WTC11 (cell line): ENCODE measurements around the gene JCAD. TPM values are rescaled to one million over a fixed set of nuclear protein-coding genes. Genes with fewer than 3 reads are reported as not detected.

Source experiments
- ATAC-seq: fragments of 200-7000 bp; cut with Tn5 transposase; 2 replicates; pipeline ENCODE4 v1.10.0; 2021; ENCODE audit warnings: mild to moderate bottlenecking, moderate library complexity
- CTCF ChIA-PET: fragments of 300-600 bp; sonication (Branson Sonifier 250); formaldehyde crosslinking; loops from one replicate; lab custom pipeline; 2021; ENCODE audit warnings: antibody characterized with exemption; lab: Charles Lee
- POLR2A ChIA-PET: fragments of 350-600 bp; sonication (Branson Sonifier 250); formaldehyde crosslinking; loops from one replicate; lab custom pipeline; 2021; ENCODE audit warnings: antibody characterized with exemption; lab: Charles Lee
- DNase-seq: peaks from one replicate; pipeline ENCODE4 v3.0.0; 2021; ENCODE audit warnings: low spot score
- H3K27ac Mint-ChIP-seq: 2 replicates; pipeline ENCODE4 v1.8.0; 2021; ENCODE audit warnings: mixed read lengths
- H3K27me3 Mint-ChIP-seq: 2 replicates; pipeline ENCODE4 v1.8.0; 2021; ENCODE audit warnings: low read depth, mild to moderate bottlenecking, moderate library complexity, mixed read lengths
- H3K36me3 Mint-ChIP-seq: 2 replicates; pipeline ENCODE4 v1.8.0; 2021; ENCODE audit warnings: mixed read lengths
- H3K4me1 Mint-ChIP-seq: 2 replicates; pipeline ENCODE4 v1.8.0; 2022; ENCODE audit warnings: mixed read lengths
- H3K4me3 Mint-ChIP-seq: 2 replicates; pipeline ENCODE4 v1.8.0; 2021; ENCODE audit warnings: mild to moderate bottlenecking, moderate library complexity, mixed read lengths
- H3K9me3 Mint-ChIP-seq: 2 replicates; pipeline ENCODE4 v1.8.0; 2021; ENCODE audit warnings: mixed read lengths
- ETV6 ChIP-seq: sonication (generic); formaldehyde crosslinking; IDR thresholded peaks from 2 replicates; pipeline ENCODE4 v1.8.1; 2022; ENCODE audit warnings: mild to moderate bottlenecking, missing genetic modification reagents
- GABPB1 ChIP-seq: sonication (generic); formaldehyde crosslinking; IDR thresholded peaks from 2 replicates; pipeline ENCODE4 v1.8.1; 2023; ENCODE audit warnings: mild to moderate bottlenecking, missing genetic modification reagents
- GRHL2 ChIP-seq: fragments of 250-450 bp; sonication (Bioruptor Pico); IDR thresholded peaks from 2 replicates; pipeline ENCODE4 v1.8.0; 2022; ENCODE audit warnings: mild to moderate bottlenecking, moderate library complexity; ENCODE audit not compliant: insufficient replicate concordance, severe bottlenecking
- JUN ChIP-seq: sonication (generic); formaldehyde crosslinking; IDR thresholded peaks from 2 replicates; pipeline ENCODE4 v1.8.0; 2023; ENCODE audit warnings: mild to moderate bottlenecking, missing genetic modification reagents
- MXD4 ChIP-seq: fragments of 250-450 bp; sonication (Bioruptor Pico); IDR thresholded peaks from 2 replicates; pipeline ENCODE4 v1.8.0; 2021; ENCODE audit warnings: mild to moderate bottlenecking, moderate library complexity, borderline replicate concordance
- NR3C1 ChIP-seq: sonication (generic); formaldehyde crosslinking; conservative IDR thresholded peaks from 2 replicates; pipeline ENCODE4 v1.8.1; 2023; ENCODE audit warnings: low read depth, mild to moderate bottlenecking, missing genetic modification reagents
- OVOL2 ChIP-seq: fragments of 250-450 bp; sonication (Bioruptor Pico); IDR thresholded peaks from 2 replicates; pipeline ENCODE4 v1.9.0; 2021; ENCODE audit warnings: mild to moderate bottlenecking, borderline replicate concordance
- PRRX2 ChIP-seq: fragments of 250-450 bp; sonication (Bioruptor Pico); IDR thresholded peaks from 2 replicates; pipeline ENCODE4 v1.8.0; 2021; ENCODE audit warnings: mild to moderate bottlenecking
- RELA ChIP-seq: sonication (generic); formaldehyde crosslinking; IDR thresholded peaks from 2 replicates; pipeline ENCODE4 v1.8.1; 2022; ENCODE audit warnings: missing genetic modification reagents, mild to moderate bottlenecking, borderline replicate concordance
- TEAD1 ChIP-seq: sonication (generic); formaldehyde crosslinking; IDR thresholded peaks from 2 replicates; pipeline ENCODE4 v1.8.0; 2022; ENCODE audit warnings: mild to moderate bottlenecking, missing genetic modification reagents
- ZNF263 ChIP-seq: sonication (generic); formaldehyde crosslinking; IDR thresholded peaks from 2 replicates; pipeline ENCODE4 v1.8.1; 2022; ENCODE audit warnings: low read depth, mild to moderate bottlenecking, moderate library complexity, missing genetic modification reagents
- total RNA-seq: library from RNA; stranded (reverse); gene quantifications from 3 replicates; pipeline ENCODE4 v1.2.3, GENCODE V29; 2021
- TF ChIP-seq, protein P1 (sequence below): fragments of 250-450 bp; sonication (Bioruptor Pico); conservative IDR thresholded peaks from 2 replicates; pipeline ENCODE4 v1.9.0; 2021; ENCODE audit warnings: mild to moderate bottlenecking
- TF ChIP-seq, protein P2 (sequence below): sonication (generic); formaldehyde crosslinking; IDR thresholded peaks from 2 replicates; pipeline ENCODE4 v1.8.0; 2022; ENCODE audit warnings: missing genetic modification reagents

The JCAD gene
- total RNA-seq, 1 experiment from 2014 or later, result 1.8 TPM

DNA sequence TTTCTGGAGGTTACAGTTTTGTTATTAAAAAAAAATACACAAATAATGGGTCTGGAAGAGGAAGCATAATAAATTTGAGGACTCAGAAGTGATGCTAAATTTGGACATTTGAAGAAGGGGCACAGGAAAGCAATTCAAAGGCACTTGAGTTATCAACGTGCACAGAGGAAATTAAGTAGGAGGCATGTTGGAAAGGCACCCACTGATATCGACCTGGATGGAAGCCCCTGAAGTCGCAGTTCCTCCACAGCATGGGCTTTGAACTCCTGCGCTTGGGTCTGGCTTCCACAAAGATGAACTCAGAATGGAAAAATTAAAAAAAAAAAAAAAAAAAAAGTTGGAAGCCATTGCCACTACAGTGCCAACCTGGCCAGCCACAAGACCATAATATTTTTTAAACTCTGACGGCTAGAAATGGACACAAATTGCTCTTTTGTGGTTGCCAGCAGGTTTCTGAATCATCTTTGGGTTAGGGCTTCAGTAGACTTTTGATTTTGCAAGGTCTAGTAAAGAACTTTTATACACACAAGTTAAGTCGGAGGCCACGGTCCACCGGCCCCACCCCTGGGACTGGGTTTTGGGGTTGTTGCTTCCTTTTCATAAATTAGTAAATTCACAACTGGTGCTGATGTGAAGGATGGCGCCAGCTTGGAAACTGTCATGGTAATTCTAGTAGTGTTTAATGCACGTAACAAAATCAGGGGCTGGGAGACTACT, 21.6 kb downstream of the JCAD start:
- CTCF ChIA-PET, result interaction anchor here (0.7 kb wide), 2 partner anchors 82 to 309 kb away, joined by 3 to 4 read pairs; no protein-coding TSS in a partner anchor
- Mint-ChIP-seq H3K36me3 (no peaks in the 10 kb centered on the region), H3K9me3 (no peaks in the 10 kb centered on the region), H3K27ac (no peak overlapping the region), H3K4me1 (peaks cover 32% of the 10 kb centered on the region), H3K4me3 (no peak overlapping the region), H3K27me3 (no peaks in the 10 kb centered on the region)
- DNase-seq (no peak), ATAC-seq (no peak)
- POLR2A ChIA-PET, result no interaction called here
- TF ChIP-seq ETV6 (CRISPR knock-in tag) (no peak), NR3C1 (CRISPR knock-in tag) (no peak), JUN (no peak), PRRX2 (CRISPR knock-in tag) (no peak), RELA (CRISPR knock-in tag) (no peak), ZNF263 (no peak), TEAD1 (CRISPR knock-in tag) (no peak), OVOL2 (CRISPR knock-in tag) (no peak)
- TF ChIP-seq, protein P1, sequence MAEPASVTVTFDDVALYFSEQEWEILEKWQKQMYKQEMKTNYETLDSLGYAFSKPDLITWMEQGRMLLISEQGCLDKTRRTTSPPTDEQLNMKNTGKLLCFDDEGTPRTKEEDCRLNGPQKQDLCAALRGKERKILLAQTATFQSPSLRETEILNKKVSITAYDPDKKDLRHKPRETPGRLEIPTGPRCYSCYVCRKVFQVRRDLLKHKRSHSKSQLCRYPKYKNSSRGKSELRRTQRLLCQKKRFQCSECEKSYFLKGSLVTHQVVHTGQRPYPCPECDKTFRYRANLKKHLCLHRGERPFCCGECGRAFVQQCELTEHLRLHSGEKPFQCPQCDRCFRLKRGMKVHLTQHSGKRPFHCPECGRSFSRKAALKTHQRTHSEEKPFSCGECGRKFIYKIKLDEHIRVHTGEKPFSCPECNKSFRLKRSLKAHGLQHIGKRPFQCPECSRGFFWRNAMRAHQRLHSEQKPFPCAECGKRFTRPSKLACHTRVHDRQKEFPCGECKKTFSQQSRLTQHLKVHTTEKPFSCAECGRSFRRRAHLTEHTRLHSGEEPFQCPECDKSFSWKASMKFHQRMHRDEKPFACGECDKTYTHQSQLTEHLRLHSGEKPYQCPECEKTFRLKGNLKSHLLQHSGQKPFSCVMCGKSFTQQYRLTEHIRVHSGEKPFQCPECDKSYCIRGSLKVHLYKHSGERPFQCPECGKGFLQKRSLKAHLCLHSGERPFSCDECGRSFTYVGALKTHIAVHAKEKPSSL (CRISPR knock-in tag), result no peak

DNA sequence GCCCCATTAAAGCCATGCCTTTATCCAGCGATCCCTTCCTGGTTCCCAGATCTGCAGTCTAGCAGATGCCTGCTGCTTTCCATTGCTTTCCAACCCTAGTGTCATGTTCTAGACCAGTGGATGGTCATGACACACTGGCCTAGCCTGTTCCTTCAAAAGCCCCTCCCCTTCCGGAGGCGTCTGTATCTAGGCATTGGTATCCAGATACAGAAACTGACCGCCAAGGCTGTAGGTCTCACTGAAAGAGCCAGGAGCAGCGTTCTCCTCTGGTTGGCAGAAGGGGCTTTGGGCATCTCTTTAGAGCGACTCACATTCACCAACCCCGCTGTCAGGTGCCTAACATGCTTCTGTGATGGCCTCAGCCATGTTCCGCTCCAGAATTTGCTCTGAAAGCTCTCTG, 22.6 kb downstream of the JCAD start:
- TF ChIP-seq, protein P2, sequence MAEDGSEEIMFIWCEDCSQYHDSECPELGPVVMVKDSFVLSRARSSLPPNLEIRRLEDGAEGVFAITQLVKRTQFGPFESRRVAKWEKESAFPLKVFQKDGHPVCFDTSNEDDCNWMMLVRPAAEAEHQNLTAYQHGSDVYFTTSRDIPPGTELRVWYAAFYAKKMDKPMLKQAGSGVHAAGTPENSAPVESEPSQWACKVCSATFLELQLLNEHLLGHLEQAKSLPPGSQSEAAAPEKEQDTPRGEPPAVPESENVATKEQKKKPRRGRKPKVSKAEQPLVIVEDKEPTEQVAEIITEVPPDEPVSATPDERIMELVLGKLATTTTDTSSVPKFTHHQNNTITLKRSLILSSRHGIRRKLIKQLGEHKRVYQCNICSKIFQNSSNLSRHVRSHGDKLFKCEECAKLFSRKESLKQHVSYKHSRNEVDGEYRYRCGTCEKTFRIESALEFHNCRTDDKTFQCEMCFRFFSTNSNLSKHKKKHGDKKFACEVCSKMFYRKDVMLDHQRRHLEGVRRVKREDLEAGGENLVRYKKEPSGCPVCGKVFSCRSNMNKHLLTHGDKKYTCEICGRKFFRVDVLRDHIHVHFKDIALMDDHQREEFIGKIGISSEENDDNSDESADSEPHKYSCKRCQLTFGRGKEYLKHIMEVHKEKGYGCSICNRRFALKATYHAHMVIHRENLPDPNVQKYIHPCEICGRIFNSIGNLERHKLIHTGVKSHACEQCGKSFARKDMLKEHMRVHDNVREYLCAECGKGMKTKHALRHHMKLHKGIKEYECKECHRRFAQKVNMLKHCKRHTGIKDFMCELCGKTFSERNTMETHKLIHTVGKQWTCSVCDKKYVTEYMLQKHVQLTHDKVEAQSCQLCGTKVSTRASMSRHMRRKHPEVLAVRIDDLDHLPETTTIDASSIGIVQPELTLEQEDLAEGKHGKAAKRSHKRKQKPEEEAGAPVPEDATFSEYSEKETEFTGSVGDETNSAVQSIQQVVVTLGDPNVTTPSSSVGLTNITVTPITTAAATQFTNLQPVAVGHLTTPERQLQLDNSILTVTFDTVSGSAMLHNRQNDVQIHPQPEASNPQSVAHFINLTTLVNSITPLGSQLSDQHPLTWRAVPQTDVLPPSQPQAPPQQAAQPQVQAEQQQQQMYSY (CRISPR knock-in tag), result no peak
- TF ChIP-seq MXD4 (CRISPR knock-in tag), result no peak
- H3K4me1 Mint-ChIP-seq, result peaks cover 26% of the 10 kb centered on the region
- ATAC-seq, result no peak
- no peak for DNase-seq
- CTCF ChIA-PET, result no interaction called here
- POLR2A ChIA-PET, result no interaction called here
- H3K9me3 Mint-ChIP-seq, result no peaks in the 10 kb centered on the region
- H3K27me3 Mint-ChIP-seq, result no peaks in the 10 kb centered on the region
- no peaks in the 10 kb centered on the region for H3K36me3 Mint-ChIP-seq
- no peak overlapping the region for H3K27ac Mint-ChIP-seq
- H3K4me3 Mint-ChIP-seq, result no peak overlapping the region

DNA sequence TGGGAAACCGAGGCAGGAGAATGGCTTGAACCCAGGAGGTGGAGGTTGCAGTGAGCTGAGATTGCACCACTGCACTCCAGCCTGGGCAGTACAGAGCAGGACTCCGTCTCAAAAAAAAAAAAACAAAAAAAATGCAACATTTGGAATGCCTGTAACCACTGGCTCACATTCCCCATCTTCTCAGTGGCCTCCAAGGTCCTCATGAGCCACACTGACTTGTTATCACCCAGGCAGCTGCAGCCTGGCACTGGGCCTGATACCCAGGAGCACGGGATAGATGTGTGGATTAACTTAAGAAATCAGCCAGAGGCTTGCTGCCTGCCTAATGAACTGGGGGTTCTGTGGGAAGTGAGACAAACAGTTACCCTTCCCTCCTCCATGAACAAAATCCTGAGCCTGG, 23.0 kb downstream of the JCAD start:
- TF ChIP-seq GRHL2 (CRISPR knock-in tag), result no peak
- TF ChIP-seq GABPB1 (CRISPR knock-in tag), result no peak
- TF ChIP-seq, protein P2 (CRISPR knock-in tag), result no peak
- CTCF ChIA-PET, result no interaction called here
- H3K36me3 Mint-ChIP-seq, result no peaks in the 10 kb centered on the region
- ATAC-seq, result no peak
- no peak overlapping the region for H3K27ac Mint-ChIP-seq
- POLR2A ChIA-PET, result no interaction called here
- H3K4me1 Mint-ChIP-seq, result peaks cover 26% of the 10 kb centered on the region
- no peak for DNase-seq
- H3K4me3 Mint-ChIP-seq, result no peak overlapping the region
- no peaks in the 10 kb centered on the region for H3K27me3 Mint-ChIP-seq
- no peaks in the 10 kb centered on the region for H3K9me3 Mint-ChIP-seq
